ENCODE data around the gene LCK. TPM values are rescaled to one million over a fixed set of nuclear protein-coding genes. Genes with fewer than 3 reads are reported as not detected.
"Not testable (repeated sequence)": the region's sequence is repeated elsewhere in the genome, so short reads cannot be mapped to it uniquely, and the experiment has no call there.

The LCK gene
- polyA plus RNA-seq, 1 donor from 2014 or later = not detected

DNA sequence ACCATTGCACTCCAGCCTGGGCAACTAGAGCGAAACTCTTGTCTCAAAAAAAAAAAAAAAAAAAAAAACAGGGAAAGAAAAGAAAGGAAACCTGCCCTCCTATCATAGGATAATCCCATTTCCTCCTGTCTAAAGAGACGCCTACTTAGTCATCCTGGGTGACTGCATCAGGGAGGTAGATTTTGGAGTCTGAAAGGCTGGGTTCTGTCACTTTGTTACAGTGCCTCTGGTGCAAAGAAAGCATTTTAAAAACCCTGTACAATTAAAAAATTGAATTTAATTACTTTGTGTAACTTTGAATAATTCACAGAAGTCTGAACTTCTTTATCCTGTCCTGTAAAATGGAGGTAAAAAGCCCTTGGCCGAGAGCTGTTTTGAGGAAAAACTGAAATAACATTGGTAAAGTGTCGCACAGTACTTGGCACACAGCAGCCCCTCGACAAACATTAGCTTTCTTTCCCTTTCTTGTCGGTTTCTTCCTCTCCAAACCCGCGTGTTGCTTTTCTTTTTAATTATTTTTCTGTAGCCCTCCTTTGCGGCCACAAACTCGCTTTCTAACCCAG lies 40.2 kb downstream of the LCK start:
- Histone ChIP-seq H2AFZ (ENCODE audit: low read depth, low read length) (peak overlapping the region; percentile 43), H4K20me1 (ENCODE audit: insufficient read depth) (no peaks in the 10 kb centered on the region), H3K4me2 (ENCODE audit: low read length) (no peak overlapping the region), H3K9me2 (ENCODE audit: insufficient read depth, low read length) (no peaks in the 10 kb centered on the region), H3K9me3 (ENCODE audit: low read length) (no peaks in the 10 kb centered on the region), H3F3A (ENCODE audit: insufficient read depth, low read length, poor library complexity, severe bottlenecking) (no peaks in the 10 kb centered on the region), H3K79me2 (replicated peaks; ENCODE audit: insufficient read depth, low read length) (peaks cover 3% of the 10 kb centered on the region), H3K36me3 (ENCODE audit: insufficient read depth, low read length) (no peaks in the 10 kb centered on the region), H3K27ac (ENCODE audit: low read length) (no peak overlapping the region), H3K4me3 (ENCODE audit: low read length) (peak overlapping the region; percentile 86), H3K9ac (ENCODE audit: low read length) (peak overlapping the region; percentile 64), H3K27me3 (ENCODE audit: insufficient read depth, low read depth, low read length) (no peaks in the 10 kb centered on the region)
- no peak for TF ChIP-seq REST (IDR thresholded peaks at IDR 0.05; ENCODE audit: borderline replicate concordance)
- TF ChIP-seq MXI1 (conservative IDR thresholded peaks at IDR 0.05; ENCODE audit: poor library complexity, severe bottlenecking) = no peak
- TF ChIP-seq, protein P1, sequence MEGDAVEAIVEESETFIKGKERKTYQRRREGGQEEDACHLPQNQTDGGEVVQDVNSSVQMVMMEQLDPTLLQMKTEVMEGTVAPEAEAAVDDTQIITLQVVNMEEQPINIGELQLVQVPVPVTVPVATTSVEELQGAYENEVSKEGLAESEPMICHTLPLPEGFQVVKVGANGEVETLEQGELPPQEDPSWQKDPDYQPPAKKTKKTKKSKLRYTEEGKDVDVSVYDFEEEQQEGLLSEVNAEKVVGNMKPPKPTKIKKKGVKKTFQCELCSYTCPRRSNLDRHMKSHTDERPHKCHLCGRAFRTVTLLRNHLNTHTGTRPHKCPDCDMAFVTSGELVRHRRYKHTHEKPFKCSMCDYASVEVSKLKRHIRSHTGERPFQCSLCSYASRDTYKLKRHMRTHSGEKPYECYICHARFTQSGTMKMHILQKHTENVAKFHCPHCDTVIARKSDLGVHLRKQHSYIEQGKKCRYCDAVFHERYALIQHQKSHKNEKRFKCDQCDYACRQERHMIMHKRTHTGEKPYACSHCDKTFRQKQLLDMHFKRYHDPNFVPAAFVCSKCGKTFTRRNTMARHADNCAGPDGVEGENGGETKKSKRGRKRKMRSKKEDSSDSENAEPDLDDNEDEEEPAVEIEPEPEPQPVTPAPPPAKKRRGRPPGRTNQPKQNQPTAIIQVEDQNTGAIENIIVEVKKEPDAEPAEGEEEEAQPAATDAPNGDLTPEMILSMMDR (IDR thresholded peaks at IDR 0.05; ENCODE audit: poor library complexity, severe bottlenecking) = no peak
- no peak for TF ChIP-seq EZH2 (IDR thresholded peaks at IDR 0.05; ENCODE audit: borderline replicate concordance, insufficient read depth, low read length, poor library complexity, severe bottlenecking)
- no peak for TF ChIP-seq SMC3 (conservative IDR thresholded peaks at IDR 0.05; ENCODE audit: poor library complexity)
- TF ChIP-seq RAD21 (conservative IDR thresholded peaks at IDR 0.05) = no peak
- no peak for TF ChIP-seq TAF1 (IDR thresholded peaks at IDR 0.05; ENCODE audit: low read depth)
- no peak for TF ChIP-seq POLR2AphosphoS5 (IDR thresholded peaks at IDR 0.05)
- TF ChIP-seq EP300 (conservative IDR thresholded peaks at IDR 0.05; ENCODE audit: poor library complexity, severe bottlenecking) = no peak

DNA sequence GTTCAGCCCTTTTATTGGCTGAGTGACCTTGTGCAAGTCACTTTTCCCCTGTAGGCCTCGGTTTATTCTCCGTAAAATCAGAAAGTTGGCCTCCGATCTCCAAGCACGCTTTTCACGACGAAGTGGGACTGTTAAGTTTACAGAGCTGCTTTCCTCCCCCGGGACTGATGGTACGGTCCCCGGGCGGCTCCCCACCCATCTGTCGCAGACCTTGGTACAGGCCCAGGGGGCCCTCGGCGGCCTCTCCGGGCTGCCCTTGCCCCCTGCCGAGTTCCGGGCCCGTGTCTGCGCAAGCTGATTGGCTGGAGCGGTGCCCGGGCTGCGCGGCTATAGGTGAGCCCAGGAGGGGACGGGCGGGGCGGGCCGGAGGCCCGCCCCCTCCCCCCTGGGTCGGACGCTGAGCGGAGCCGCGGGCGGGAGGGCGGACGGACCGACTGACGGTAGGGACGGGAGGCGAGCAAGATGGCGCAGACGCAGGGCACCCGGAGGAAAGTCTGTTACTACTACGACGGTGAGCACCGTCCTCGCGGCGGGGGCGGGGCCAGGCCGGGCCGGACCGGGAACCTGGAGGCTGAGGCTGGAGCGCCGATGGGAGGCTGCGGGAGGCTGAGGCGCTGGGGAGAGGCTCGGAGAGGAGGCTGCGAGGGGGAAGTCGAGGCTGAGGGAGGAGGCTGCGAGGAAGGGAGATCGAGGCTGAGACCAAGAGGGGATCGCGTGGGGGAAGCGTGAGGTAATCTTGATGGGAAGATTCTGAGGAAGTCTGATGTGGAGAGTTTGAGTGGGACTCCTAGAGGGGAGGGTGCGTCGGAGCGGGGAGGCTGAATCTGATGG lies 40.9 kb downstream of the LCK start, which contains the start of gene HDAC1:
HDAC1 (plus strand) TSS at position 376 of the 831 bp plus-strand sequence; CDS start at position 463, 87 bp downstream.
- Histone ChIP-seq H3K9me3 (ENCODE audit: low read length) (no peaks in the 10 kb centered on the region), H3K4me2 (ENCODE audit: low read length) (no peak within 1 kb of the TSS), H3K36me3 (ENCODE audit: insufficient read depth, low read length) (no peaks in the 10 kb centered on the region), H4K20me1 (ENCODE audit: insufficient read depth) (no peaks in the 10 kb centered on the region), H3K9ac (ENCODE audit: low read length) (peak within 1 kb of the TSS; percentile 64), H3K27ac (ENCODE audit: low read length) (no peak within 1 kb of the TSS), H3K4me3 (ENCODE audit: low read length) (peak within 1 kb of the TSS; percentile 86), H3F3A (ENCODE audit: insufficient read depth, low read length, poor library complexity, severe bottlenecking) (no peaks in the 10 kb centered on the region), H3K9me2 (ENCODE audit: insufficient read depth, low read length) (no peaks in the 10 kb centered on the region), H2AFZ (ENCODE audit: low read depth, low read length) (peak within 1 kb of the TSS; percentile 85), H3K27me3 (ENCODE audit: insufficient read depth, low read depth, low read length) (no peaks in the 10 kb centered on the region), H3K79me2 (replicated peaks; ENCODE audit: insufficient read depth, low read length) (peaks cover 3% of the 10 kb centered on the region)
- TF ChIP-seq EZH2 (IDR thresholded peaks at IDR 0.05; ENCODE audit: borderline replicate concordance, insufficient read depth, low read length, poor library complexity, severe bottlenecking) = no peak
- TF ChIP-seq POLR2AphosphoS5 (IDR thresholded peaks at IDR 0.05) = peak; percentile 57
- peak; percentile 35 for TF ChIP-seq REST (IDR thresholded peaks at IDR 0.05; ENCODE audit: borderline replicate concordance)

GRCh38 chr1:32298211-32298610 lies 47.1 kb downstream of the LCK start:
- not testable (repeated sequence) for H3K79me2 ChIP-seq (replicated peaks; ENCODE audit: insufficient read depth, low read length); H3K4me3 ChIP-seq (ENCODE audit: low read length); H2AFZ ChIP-seq (ENCODE audit: low read depth, low read length); H3K27ac ChIP-seq (ENCODE audit: low read length); H3K9me3 ChIP-seq (ENCODE audit: low read length); H3K9me2 ChIP-seq (ENCODE audit: insufficient read depth, low read length); H3K4me2 ChIP-seq (ENCODE audit: low read length); H3K27me3 ChIP-seq (ENCODE audit: insufficient read depth, low read depth, low read length); H3F3A ChIP-seq (ENCODE audit: insufficient read depth, low read length, poor library complexity, severe bottlenecking); H3K9ac ChIP-seq (ENCODE audit: low read length); H3K36me3 ChIP-seq (ENCODE audit: insufficient read depth, low read length); H4K20me1 ChIP-seq (ENCODE audit: insufficient read depth)
